GM12878 (cell line): Measurements from ENCODE around the gene UPK3BL2. TPM values are rescaled to one million over a fixed set of nuclear protein-coding genes. Genes with fewer than 3 reads are reported as not detected.
"Not testable (repeated sequence)": the region's sequence is repeated elsewhere in the genome, so short reads cannot be mapped to it uniquely, and the experiment has no call there.

Experiments
- ATAC-seq: fragments of 200-7000 bp; cut with Tn5 transposase; 3 replicates; pipeline ENCODE4 v1.9.1; 2020; ENCODE audit warnings: mild to moderate bottlenecking, moderate library complexity
- BruUV-seq: library from RNA; stranded (reverse); fragments of 400-500 nt; replicated peaks from 2 replicates; lab custom pipeline; 2021; lab: Mats Ljungman, UMichigan
- CTCF ChIA-PET: fragments of 300-600 bp; sonication (Branson Sonifier 250); formaldehyde crosslinking; extraction: SDS; loops from one replicate; lab custom pipeline; 2021; ENCODE audit warnings: inconsistent platforms; lab: Yijun Ruan, JAX
- POLR2A ChIA-PET: fragments of 350-600 bp; formaldehyde crosslinking; extraction: SDS; loops from one replicate; lab custom pipeline; 2021; ENCODE audit warnings: inconsistent platforms; lab: Charles Lee
- RAD21 ChIA-PET: fragments of 300-600 bp; sonication (Branson Sonifier 250); formaldehyde crosslinking; loops from one replicate; lab custom pipeline; 2023; ENCODE audit warnings: antibody characterized with exemption; ENCODE audit not compliant: unreplicated experiment; lab: Charles Lee
- SMC1A ChIA-PET: fragments of 300-600 bp; sonication (Branson Sonifier 250); formaldehyde crosslinking; loops from one replicate; lab custom pipeline; 2023; ENCODE audit not compliant: unreplicated experiment, uncharacterized antibody; lab: Charles Lee
- DNase-seq: peaks from one replicate; pipeline ENCODE4 v3.0.0-alpha.2; 2011; ENCODE audit warnings: low read depth, low spot score
- FAIRE-seq: peaks from 3 replicates; lab custom pipeline; 2011; peaks lifted over from hg19 to GRCh38; lab: Jason Lieb, UNC
- H2AFZ ChIP-seq: 2 replicates; pipeline ENCODE4 v1.6.0; 2011; ENCODE audit warnings: low read depth, low read length, control low read depth; ENCODE audit not compliant: control insufficient read depth
- H3K27ac ChIP-seq: 2 replicates; pipeline ENCODE4 v1.5.1; 2011; ENCODE audit warnings: control low read depth; ENCODE audit not compliant: control insufficient read depth, insufficient read depth
- H3K27me3 ChIP-seq, 2 experiments: replicated peaks in 1 of 2; 2 replicates each; pipeline versions ENCODE4 v1.6.0 to v1.6.1; 2011; ENCODE audit warnings: low read length in 1 of 2; ENCODE audit not compliant: control insufficient read depth in 2 of 2, insufficient read depth in 2 of 2
- H3K36me3 ChIP-seq, 2 experiments: 2 replicates each; pipeline ENCODE4 v1.5.1; 2011; ENCODE audit warnings: low read length in 1 of 2; ENCODE audit not compliant: control insufficient read depth in 2 of 2, insufficient read depth in 2 of 2
- H3K4me1 ChIP-seq: 2 replicates; pipeline ENCODE4 v1.6.1; 2011; ENCODE audit warnings: mild to moderate bottlenecking, low read length, moderate library complexity, mixed read lengths; ENCODE audit not compliant: control insufficient read depth, insufficient read depth
- H3K4me2 ChIP-seq: 2 replicates; pipeline ENCODE4 v1.6.0; 2011; ENCODE audit warnings: control low read depth; ENCODE audit not compliant: control insufficient read depth, insufficient read depth
- H3K4me3 ChIP-seq: fragments of 200-600 bp; sonication (generic); 2 replicates; pipeline ENCODE4 v1.5.1; 2016
- H3K79me2 ChIP-seq: 2 replicates; pipeline ENCODE4 v1.6.0; 2011; ENCODE audit warnings: low read length; ENCODE audit not compliant: control insufficient read depth, insufficient read depth
- H3K9ac ChIP-seq: 2 replicates; pipeline ENCODE4 v1.8.0; 2011; ENCODE audit warnings: low read length, control low read depth, mixed read lengths; ENCODE audit not compliant: control insufficient read depth, insufficient read depth
- H3K9me3 ChIP-seq: replicated peaks from 3 replicates; pipeline ENCODE4 v1.5.1; 2011; ENCODE audit warnings: mild to moderate bottlenecking, low read length; ENCODE audit not compliant: control insufficient read depth, insufficient read depth
- H4K20me1 ChIP-seq: 2 replicates; pipeline ENCODE4 v1.6.0; 2011; ENCODE audit not compliant: control insufficient read depth, insufficient read depth
- EGR1 ChIP-seq, 2 experiments: IDR thresholded peaks; 1 replicate in 1 of 2; 2 replicates in 1 of 2; pipeline ENCODE4 v1.6.1; 2011 to 2012; ENCODE audit warnings: low read depth in 2 of 2, low read length in 2 of 2, borderline replicate concordance in 1 of 2, mild to moderate bottlenecking in 1 of 2, moderate library complexity in 1 of 2
- POLR2A ChIP-seq: IDR thresholded peaks from 2 replicates; pipeline ENCODE4 v1.6.1; 2011; ENCODE audit warnings: low read depth, mild to moderate bottlenecking, low read length
- TAF1 ChIP-seq: IDR thresholded peaks from 2 replicates; pipeline ENCODE4 v1.6.1; 2011; ENCODE audit warnings: mild to moderate bottlenecking, low read depth, low read length, borderline replicate concordance
- WGBS: methylation state at CpG from one replicate; pipeline ENCODE4 v1.1.6; 2016; ENCODE audit warnings: low lambda C conversion rate; ENCODE audit not compliant: insufficient replicate concordance, insufficient coverage; ENCODE audit errors: missing lambda C conversion rate; 5-methylcytosine and 5-hydroxymethylcytosine counted together
- in situ Hi-C: fragments of 300-500 bp; cut with MboI; formaldehyde crosslinking; loops from 9 replicates; pipeline ENCODE4 v1.14.3; 2018; ENCODE audit warnings: mixed read lengths
- intact Hi-C: fragments of 100-400 bp; cut with micrococcal nuclease; formaldehyde crosslinking; loops from one replicate; pipeline ENCODE4 v1.14.2; 2022; ENCODE audit not compliant: unreplicated experiment
- polyA plus RNA-seq, 11 experiments: library from polyadenylated mRNA; depleted of rRNA in 4 of 11; unstranded in 6 of 11; stranded (reverse) in 5 of 11; fragments of >200 nt; fragmentation: Nextera tagmentation in 4 of 11; fragmentation: Illumina TruSeq in 1 of 11; extraction: Ambion mirVana in 4 of 11; extraction: Trizol in 1 of 11; gene quantifications; 1 replicate in 1 of 11; 2 replicates in 10 of 11; pipeline versions ENCODE4 v1.2.1 to v1.2.3, GENCODE V29; 2011 to 2016; ENCODE audit warnings: inconsistent platforms in 2 of 11, missing spikeins in 2 of 11, low read depth in 1 of 11
- total RNA-seq, 4 experiments: library from RNA; depleted of rRNA in 3 of 4; stranded (reverse); fragments of >200 nt in 3 of 4; fragmentation: Illumina TruSeq in 1 of 4; extraction: Trizol in 1 of 4; gene quantifications; 2 replicates each; pipeline versions ENCODE4 v1.2.1 to v1.2.3, GENCODE V29; 2013 to 2021
- TF ChIP-seq, protein P1 (sequence below): fragments of 450-650 bp; IDR thresholded peaks from 2 replicates; pipeline ENCODE4 v1.6.1; 2016; ENCODE audit warnings: mild to moderate bottlenecking, moderate library complexity, borderline replicate concordance

Gene UPK3BL2
- total and polyA plus RNA-seq, 10 of the 15 experiments (the other 5 are each of a cell fraction or from before 2014, with no cell fraction given), result 0.18 to 30.1 (median 9.9) TPM; not detected in 1

DNA sequence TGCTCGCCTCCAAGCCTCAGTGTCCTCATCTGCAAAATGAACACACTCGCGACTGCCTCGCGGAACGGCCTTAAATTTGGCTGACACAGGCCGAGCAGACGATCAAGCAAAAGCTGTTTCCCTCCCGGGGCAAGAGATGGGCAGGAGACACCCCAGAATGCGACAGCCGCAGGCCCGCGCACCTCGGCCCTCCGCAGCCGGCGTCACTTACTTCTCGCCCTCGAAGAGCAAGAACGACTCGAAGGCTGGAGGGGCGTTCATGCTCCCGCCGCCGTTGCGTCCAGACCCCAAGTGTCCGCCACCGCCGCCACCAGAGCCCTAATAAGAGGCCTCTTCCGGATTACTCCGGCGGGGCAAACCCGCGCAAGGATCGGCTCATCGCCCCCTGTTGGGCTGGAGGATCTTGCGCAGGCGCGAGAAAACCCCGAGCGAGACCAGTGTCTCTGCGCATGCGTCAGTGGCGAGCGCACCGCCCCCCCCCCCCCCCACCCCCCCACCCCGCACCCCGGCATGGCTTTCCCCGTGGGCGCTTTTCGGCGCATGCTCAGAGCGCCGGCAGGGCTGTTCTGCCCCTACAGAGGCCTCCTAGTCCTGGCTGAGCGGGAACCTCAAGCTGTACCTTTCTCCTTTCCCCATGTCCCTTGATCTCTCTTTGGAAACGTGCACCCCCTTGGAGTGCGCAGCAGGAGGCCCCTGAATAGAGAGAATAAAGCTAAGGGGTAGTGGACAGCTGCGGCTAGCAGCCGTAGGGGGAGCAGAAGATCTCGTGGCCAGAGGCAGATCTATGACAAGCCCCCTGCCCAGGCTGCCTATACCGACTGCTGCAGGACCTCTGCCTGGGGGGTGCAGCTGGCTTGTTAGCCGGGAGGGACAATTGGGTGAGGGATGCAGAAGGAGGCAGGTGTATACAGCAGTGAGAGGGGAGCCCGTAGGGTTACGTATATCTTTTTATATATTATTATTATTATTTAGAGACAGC is 29.1 kb upstream of the UPK3BL2 start, which contains the start of gene POLR2J3 (continued):
- TF ChIP-seq, protein P1, sequence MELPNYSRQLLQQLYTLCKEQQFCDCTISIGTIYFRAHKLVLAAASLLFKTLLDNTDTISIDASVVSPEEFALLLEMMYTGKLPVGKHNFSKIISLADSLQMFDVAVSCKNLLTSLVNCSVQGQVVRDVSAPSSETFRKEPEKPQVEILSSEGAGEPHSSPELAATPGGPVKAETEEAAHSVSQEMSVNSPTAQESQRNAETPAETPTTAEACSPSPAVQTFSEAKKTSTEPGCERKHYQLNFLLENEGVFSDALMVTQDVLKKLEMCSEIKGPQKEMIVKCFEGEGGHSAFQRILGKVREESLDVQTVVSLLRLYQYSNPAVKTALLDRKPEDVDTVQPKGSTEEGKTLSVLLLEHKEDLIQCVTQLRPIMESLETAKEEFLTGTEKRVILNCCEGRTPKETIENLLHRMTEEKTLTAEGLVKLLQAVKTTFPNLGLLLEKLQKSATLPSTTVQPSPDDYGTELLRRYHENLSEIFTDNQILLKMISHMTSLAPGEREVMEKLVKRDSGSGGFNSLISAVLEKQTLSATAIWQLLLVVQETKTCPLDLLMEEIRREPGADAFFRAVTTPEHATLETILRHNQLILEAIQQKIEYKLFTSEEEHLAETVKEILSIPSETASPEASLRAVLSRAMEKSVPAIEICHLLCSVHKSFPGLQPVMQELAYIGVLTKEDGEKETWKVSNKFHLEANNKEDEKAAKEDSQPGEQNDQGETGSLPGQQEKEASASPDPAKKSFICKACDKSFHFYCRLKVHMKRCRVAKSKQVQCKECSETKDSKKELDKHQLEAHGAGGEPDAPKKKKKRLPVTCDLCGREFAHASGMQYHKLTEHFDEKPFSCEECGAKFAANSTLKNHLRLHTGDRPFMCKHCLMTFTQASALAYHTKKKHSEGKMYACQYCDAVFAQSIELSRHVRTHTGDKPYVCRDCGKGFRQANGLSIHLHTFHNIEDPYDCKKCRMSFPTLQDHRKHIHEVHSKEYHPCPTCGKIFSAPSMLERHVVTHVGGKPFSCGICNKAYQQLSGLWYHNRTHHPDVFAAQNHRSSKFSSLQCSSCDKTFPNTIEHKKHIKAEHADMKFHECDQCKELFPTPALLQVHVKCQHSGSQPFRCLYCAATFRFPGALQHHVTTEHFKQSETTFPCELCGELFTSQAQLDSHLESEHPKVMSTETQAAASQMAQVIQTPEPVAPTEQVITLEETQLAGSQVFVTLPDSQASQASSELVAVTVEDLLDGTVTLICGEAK, result peak; percentile 74; the same call in 1 of the 2 replicates
- TF ChIP-seq POLR2A, result peak; percentile 51; the same call in 1 of the 2 replicates
- TF ChIP-seq EGR1 (IDR thresholded peaks at IDR 0.05; ENCODE audit: borderline replicate concordance in 1 of 2, low read depth in 2 of 2, low read length in 2 of 2), result peak in 1 of 2 experiments; percentile 43; a peak in 1 of 3 replicates
- peak; percentile 76 for TF ChIP-seq TAF1

DNA sequence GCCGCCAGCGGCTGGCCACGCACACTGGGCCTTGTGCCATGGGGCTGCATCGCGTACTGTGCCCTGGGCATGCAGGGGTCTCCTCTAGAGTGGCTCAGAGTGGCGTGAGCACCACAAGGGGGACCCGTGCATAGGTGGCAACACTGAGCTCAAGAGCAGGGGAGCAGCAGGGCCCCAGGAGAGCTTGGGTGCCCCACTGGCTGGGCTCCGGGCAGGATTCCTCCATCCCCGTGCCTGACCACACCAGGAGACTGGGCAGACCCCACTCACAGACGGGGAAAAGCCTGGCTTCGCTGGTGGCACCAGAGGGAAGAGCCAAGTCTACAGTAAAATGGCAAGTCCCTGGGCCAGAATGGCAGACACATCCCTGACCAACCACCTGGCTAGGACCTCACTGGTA is 25.1 kb upstream of the UPK3BL2 start:
- CTCF ChIA-PET, H4K20me1 ChIP-seq, H3K9me3 ChIP-seq, ATAC-seq, SMC1A ChIA-PET, DNase-seq, RAD21 ChIA-PET, H3K9ac ChIP-seq, intact Hi-C loops, BruUV-seq, in situ Hi-C loops, H3K27ac ChIP-seq, H3K27me3 ChIP-seq, H2AFZ ChIP-seq, H3K79me2 ChIP-seq, H3K4me1 ChIP-seq, H3K36me3 ChIP-seq, H3K4me3 ChIP-seq, POLR2A ChIA-PET, H3K4me2 ChIP-seq, FAIRE-seq: not testable (repeated sequence)
- WGBS, result 100% methylated on average over 3 of the region's 11 CpGs

DNA sequence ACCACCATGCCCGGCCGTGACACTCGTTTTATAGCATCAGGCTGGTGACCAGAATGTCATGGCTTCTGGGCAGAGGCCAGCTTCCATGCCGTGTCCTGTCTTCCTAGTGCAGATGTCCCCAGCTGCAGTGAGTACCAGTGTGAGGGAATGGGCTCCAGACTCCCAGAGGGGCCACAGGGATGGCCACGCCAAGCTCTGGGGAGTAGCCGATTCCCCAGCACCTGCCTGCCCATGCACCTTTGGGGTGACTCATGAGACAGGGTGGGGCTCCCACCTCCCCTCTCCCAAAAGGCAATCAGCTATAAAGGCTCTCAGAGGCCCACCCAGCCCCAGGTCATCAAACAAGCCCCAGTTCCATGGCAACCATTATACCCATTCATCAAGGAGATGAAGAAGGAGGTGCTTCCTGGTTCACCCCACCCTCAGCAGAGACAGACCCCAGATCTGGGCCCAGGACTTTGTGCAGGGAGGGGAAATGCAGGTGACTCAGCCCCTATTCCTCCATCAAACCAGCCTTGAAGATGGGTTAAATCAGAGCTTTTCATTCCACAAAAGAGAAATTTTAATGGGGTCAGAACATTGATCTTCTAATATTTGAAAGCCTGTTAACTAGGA is 7.4 kb upstream of the UPK3BL2 start, which contains the start of gene SPDYE2:
TSS of gene SPDYE2 (plus strand) at position 419 of the 615 bp plus-strand sequence. CDS start 2,030 bp downstream, outside the sequence.
- H3K27ac ChIP-seq, BruUV-seq, intact Hi-C loops, H2AFZ ChIP-seq, H4K20me1 ChIP-seq, H3K9me3 ChIP-seq, H3K4me2 ChIP-seq, in situ Hi-C loops, FAIRE-seq, H3K9ac ChIP-seq, H3K4me3 ChIP-seq, H3K79me2 ChIP-seq, CTCF ChIA-PET, H3K4me1 ChIP-seq, RAD21 ChIA-PET, ATAC-seq, DNase-seq, POLR2A ChIA-PET, H3K36me3 ChIP-seq, SMC1A ChIA-PET, H3K27me3 ChIP-seq: not testable (repeated sequence)
- no CpG with 5 or more reads among the region's 6 CpGs for WGBS
